Activated CD8-positive, alpha-beta memory T cell treated with anti-CD3 and anti-CD28 coated beads for 36 hours (primary cell): ENCODE data around the gene HENMT1. TPM values are rescaled to one million over a fixed set of nuclear protein-coding genes. Genes with fewer than 3 reads are reported as not detected.

ENCODE experiments used
- CTCF ChIA-PET: fragments of 350-600 bp; sonication (Branson Sonifier 250); formaldehyde crosslinking; loops from one replicate; lab custom pipeline; 2021; ENCODE audit warnings: antibody characterized with exemption; lab: Charles Lee
- POLR2A ChIA-PET: fragments of 350-600 bp; sonication (Branson Sonifier 250); formaldehyde crosslinking; loops from one replicate; lab custom pipeline; 2021; ENCODE audit warnings: antibody characterized with exemption; lab: Charles Lee
- total RNA-seq, 2 experiments: library from RNA; stranded (reverse); gene quantifications; one replicate each; pipeline ENCODE4 v1.2.3, GENCODE V29; 2021

HENMT1 gene
- total RNA-seq: 10 to 100 TPM; 30.6 to 32.4 TPM

DNA sequence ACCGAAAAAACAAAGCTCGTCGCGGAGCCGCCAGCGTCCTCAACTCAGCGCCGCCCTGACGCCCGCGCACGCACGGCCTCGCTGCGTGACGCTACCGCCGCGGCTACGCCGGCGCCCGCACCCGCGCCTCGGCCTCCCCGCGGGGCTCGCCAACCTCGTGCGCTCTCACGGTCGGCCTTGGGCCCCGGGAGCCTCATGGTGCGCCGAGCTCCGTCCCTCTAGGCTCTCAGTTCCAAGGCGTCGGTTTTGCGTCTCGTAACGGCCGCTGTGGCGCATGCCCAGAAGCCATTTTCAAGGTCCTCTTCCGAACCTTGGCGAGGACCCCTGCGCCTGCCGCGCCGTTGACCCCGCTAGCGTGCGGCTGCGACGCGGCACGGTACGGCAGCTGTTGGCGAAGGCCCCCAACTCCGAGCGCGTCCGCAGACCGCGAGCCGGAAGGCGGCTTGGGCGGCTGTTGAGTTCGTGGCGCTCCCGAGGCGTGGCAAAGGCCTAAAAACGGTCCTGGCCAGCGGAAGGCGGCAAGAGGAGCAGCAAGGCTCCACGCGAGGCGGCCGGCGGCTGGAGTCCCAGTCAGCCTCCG, at the start of gene HENMT1:
Gene HENMT1, minus strand, starts transcription at position 64 of the 580 bp plus-strand sequence. CDS start 1,209 bp downstream, outside the sequence.
- ChIA-PET POLR2A (interaction anchor here (0.7 to 4.7 kb wide), 8 partner anchors 15 to 555 kb away, joined by 3 to 74 read pairs (median 4); partner anchors contain the start of genes EEIG2, PRPF38B and STXBP3), CTCF (interaction anchor here (0.7 to 2.8 kb wide), 6 partner anchors 16 to 149 kb away, joined by 3 to 30 read pairs (median 5); partner anchors contain the start of gene PRPF38B)

DNA sequence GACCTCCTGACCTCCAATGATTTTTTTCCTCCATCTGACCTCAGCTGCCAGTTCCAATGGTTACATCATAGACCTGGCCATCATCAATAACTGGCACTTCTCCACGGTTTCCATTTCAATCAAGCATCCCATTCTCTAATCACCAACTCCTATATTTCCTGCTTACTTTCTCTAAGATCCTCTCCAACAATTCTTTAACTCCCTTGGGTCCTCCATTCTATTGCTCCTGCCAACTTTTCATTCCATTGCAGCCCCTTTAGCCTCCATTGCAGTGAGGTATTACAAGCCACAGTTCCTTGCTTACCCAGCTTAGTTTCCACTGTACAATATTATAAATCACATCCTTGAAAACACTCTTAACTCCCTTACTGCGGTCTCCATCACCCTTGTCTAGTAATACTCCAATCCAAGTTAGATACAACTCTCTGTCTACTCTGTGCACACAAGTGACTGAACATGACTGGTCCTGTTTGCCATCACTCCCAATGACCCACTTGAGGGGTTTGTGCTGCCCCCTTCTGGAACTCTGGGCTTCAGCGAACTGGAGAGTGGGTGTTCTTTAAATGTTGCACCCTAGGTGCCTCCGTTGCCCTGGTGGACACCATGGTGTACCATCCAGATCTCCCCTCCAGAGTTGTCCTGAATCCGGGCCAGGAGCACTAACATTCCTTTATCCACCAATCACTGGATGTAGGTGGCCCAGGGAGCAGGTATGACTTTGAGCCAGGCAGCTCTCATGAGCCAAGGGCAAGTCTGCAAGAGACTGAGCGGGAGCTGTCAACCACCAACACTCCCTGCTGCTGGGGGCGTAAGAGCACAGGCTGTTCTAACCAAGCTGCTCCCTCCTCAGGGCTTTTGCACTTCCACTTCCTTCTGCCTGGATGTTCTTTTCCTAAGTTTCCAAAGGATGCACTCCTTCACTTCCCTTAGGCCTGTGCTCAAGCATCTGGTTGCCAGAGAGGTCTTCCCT, 48.1 kb upstream of the HENMT1 start:
- ChIA-PET POLR2A (interaction anchor here (1.9 kb wide), 1 partner anchor 16 kb away, joined by 8 read pairs; no protein-coding TSS in a partner anchor), CTCF (interaction anchor here (1.0 to 1.4 kb wide), 3 partner anchors 19 to 65 kb away, joined by 3 read pairs; no protein-coding TSS in a partner anchor)

DNA sequence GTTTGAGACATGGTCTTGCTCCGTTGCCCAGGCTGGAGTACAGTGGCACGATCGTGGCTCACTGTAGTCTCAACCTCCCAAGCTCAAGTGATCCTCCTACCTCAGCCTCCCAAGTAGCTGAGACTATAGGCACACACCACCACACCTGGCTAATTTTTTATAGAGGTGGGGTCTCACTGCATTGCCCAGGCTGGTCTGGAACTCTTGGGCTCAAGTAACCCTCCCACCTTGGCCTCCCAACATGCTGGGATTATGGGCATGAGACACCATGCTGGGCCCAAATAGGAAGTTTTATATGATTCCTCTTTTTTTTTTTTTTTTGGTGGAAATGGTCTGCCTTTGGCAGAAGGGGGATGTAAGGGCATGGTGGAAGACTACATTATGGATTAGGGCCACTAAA, 45.8 kb upstream of the HENMT1 start:
- ChIA-PET CTCF (no interaction called here), POLR2A (no interaction called here)

DNA sequence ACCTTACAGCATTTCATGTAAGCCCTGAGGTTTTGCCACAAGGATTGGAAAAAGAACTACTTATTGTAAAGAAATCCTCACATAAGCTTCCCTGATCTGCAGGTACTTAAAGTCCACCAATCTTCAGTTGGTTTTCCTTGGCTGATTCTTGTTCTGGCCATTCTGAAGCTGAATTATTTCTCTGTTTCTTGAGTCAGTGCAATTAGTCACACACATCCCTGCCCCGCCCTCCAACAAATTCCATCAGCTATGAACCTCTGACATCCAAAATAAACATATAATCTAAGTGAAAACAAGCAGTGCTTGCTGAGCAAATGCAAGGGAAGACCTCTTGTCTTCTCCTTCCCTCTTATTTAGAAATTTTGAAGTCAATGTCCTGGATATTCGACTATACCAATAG, 43.6 kb upstream of the HENMT1 start:
- CTCF ChIA-PET: interaction anchor here (0.8 to 1.6 kb wide), 2 partner anchors 12 kb away, joined by 3 to 5 read pairs; partner anchors contain the start of gene PRPF38B

DNA sequence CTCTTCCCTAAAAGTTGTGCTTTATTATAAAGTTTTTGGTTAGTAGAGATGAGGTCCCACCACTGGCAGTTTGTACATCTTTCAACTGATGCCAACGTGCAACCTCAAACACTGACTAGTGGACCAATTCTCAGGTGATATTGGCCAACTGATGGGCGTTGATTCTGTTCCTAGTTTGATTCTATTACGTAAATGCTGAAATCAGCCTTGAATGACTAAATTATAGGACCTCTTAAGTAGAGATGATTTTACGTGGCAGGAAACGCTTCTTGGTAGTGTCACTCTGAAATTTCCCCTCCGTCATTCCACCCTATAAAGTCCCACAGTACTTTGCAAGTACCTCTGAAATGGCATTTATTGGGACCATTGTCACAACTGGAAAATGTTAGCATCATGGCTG, 43.0 kb upstream of the HENMT1 start:
- ChIA-PET POLR2A (interaction anchor here (0.6 to 3.7 kb wide), 3 partner anchors 12 to 105 kb away, joined by 5 to 26 read pairs (median 11); partner anchors contain the start of gene PRPF38B), CTCF (interaction anchor here (0.8 to 1.6 kb wide), 2 partner anchors 12 kb away, joined by 3 to 5 read pairs; partner anchors contain the start of gene PRPF38B)

More for the DNA sequence above, 43.6 kb upstream of the HENMT1 start:
- POLR2A ChIA-PET: interaction anchor here (0.6 to 3.7 kb wide), 3 partner anchors 8 to 36 kb away, joined by 3 to 26 read pairs (median 11); partner anchors contain the start of gene PRPF38B

DNA sequence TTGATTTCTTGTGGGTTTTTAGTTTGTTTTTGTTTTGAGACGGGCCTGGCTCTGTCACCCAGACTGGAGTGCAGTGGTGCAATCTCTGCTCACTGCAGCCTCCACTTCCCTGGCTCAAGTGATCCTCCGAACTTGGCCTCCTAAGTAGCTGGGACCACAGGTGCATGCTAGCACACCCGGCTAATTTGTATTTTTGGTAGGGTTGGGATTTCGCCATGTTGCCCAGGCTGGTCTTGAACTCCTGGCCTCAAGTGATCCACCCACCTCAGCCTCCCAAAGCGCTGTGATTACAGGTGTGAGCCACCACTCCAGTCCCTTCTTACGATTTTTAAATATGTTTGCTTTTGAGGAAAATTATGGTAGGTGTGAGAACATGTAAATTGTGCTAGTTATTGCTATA, 41.2 kb upstream of the HENMT1 start:
- POLR2A ChIA-PET: interaction anchor here (3.7 kb wide), 1 partner anchor 10 kb away, joined by 26 read pairs; the partner anchor contains the start of gene PRPF38B
- CTCF ChIA-PET: interaction anchor here (1.2 kb wide), 1 partner anchor 10 kb away, joined by 4 read pairs; the partner anchor contains the start of gene PRPF38B

DNA sequence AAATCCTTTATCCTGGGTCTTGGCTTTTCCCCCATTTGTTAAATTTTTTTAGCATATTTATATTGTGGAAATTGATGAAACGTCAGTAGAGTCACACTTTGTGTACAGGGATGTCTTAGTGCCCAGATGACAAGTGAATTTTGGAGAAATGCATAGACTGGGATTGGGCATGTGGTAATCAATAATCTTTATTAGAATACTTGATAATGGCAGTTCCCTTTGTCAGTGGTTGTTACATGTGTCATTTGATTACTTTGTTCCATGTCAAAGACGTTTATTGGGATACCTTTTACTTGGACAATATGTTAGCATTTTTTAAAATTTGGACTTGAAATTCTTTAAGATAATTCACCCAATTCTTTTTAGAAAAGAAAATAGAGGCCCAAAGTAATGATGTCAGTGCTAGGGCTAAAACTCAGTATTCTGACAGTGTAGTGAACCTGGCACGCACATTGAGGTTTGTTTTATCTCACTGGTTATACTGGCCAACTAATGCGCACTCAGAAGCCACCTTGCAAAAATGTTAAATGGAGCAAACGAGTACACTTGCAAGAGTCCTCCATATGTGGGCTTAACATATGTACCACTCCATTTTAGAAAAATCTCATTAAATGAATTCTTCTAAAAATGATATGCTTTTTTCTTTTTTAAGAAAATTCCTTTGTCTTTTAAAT, 40.4 kb upstream of the HENMT1 start:
- ChIA-PET POLR2A (interaction anchor here (3.7 kb wide), 1 partner anchor 9 kb away, joined by 26 read pairs; the partner anchor contains the start of gene PRPF38B), CTCF (interaction anchor here (1.2 kb wide), 1 partner anchor 9 kb away, joined by 4 read pairs; the partner anchor contains the start of gene PRPF38B)

DNA sequence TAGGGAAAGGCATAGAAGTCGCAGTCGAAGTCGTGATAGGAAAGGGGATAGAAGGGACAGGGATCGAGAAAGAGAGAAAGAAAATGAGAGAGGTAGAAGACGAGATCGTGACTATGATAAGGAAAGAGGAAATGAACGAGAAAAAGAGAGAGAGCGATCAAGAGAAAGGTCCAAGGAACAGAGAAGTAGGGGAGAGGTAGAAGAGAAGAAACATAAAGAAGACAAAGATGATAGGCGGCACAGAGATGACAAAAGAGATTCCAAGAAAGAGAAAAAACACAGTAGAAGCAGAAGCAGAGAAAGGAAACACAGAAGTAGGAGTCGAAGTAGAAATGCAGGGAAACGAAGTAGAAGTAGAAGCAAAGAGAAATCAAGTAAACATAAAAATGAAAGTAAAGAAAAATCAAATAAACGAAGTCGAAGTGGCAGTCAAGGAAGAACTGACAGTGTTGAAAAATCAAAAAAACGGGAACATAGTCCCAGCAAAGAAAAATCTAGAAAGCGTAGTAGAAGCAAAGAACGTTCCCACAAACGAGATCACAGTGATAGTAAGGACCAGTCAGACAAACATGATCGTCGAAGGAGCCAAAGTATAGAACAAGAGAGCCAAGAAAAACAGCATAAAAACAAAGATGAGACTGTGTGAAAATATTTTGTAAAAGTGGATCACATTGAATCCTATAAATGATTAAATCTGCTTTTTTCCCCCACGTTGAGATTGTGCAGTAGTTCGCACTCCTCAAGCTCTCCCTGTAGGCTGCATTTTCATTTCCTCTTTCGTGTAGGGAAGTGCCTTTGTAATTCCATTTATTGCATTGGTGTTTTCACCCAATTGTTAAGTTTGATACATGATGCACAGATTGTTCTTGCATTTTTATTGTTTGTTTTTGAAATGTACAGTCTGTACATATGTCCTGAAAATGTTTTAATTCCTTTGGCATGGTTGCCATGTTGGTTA, 38.8 kb upstream of the HENMT1 start:
- ChIA-PET POLR2A (no interaction called here), CTCF (no interaction called here)

DNA sequence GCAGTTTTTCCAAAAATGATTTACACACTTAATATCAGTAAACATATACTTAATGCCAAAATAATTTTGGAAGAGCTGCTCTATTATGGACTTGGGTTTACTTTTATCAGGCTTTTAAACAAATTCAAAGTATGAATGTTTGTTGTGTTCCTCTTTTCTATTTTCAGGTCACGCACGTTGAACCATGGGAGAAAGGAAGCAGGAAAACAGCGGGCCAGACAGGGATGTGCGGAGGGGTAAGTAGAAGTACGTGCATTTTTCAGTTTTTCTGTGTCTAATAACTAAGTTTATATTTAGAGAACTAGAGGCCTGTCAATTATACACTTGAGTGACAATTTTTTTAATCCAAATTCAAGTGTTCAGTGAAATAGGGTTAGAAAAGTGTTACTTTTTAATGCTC, 34.6 kb upstream of the HENMT1 start:
- CTCF ChIA-PET: interaction anchor here (1.1 kb wide), 1 partner anchor 35 kb away, joined by 3 read pairs; the partner anchor contains the start of gene HENMT1
- POLR2A ChIA-PET: no interaction called here

DNA sequence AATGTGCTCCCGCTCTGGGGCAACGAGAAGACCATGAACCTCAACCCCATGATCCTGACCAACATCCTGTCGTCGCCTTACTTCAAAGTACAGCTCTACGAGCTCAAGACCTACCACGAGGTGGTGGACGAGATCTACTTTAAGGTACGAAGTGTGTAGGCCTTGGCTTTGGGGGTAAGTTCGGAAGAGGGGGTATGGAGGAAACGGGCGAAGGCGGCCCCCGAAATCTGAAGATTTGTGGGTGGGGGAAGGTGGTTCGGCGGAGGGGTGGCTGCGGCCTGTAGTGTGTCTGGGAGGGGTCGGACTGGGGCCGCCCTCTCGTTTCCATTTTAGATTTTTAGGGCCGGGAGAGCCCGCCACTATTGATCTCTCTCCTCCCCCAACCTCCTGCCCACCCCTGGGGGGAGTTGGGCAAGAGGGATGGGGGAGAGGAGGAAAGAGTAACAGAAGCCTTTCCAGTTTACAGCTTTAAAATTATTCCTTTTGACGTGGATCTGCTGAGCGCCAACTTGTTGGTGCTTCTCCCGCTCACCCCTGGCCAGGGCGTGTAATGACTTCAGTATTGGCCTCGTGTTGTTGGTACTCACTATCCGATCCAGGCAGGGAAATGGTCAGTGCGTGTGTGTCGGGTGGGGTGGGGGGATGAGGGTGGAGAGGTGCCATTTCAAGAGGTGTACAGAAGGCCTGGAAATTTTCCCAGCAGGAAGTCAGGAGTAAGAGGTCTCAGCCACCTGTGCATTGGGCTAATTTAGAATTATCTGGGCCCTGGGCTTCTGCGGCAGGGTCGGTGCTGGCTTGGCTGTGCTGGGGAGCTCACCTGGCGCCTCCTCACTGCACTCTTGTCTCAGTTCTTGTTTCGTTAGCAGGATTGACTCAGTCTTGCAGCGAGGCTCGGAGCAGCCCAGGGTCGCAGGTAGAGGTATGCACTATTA, 32.1 kb upstream of the HENMT1 start:
- ChIA-PET CTCF (interaction anchor here (0.6 to 2.8 kb wide), 8 partner anchors 9 to 132 kb away, joined by 3 to 18 read pairs (median 4); partner anchors contain the start of genes HENMT1 and STXBP3), POLR2A (interaction anchor here (0.6 to 3.8 kb wide), 11 partner anchors 10 to 493 kb away, joined by 3 to 74 read pairs (median 8); partner anchors contain the start of genes EEIG2, HENMT1 and SLC25A24)

DNA sequence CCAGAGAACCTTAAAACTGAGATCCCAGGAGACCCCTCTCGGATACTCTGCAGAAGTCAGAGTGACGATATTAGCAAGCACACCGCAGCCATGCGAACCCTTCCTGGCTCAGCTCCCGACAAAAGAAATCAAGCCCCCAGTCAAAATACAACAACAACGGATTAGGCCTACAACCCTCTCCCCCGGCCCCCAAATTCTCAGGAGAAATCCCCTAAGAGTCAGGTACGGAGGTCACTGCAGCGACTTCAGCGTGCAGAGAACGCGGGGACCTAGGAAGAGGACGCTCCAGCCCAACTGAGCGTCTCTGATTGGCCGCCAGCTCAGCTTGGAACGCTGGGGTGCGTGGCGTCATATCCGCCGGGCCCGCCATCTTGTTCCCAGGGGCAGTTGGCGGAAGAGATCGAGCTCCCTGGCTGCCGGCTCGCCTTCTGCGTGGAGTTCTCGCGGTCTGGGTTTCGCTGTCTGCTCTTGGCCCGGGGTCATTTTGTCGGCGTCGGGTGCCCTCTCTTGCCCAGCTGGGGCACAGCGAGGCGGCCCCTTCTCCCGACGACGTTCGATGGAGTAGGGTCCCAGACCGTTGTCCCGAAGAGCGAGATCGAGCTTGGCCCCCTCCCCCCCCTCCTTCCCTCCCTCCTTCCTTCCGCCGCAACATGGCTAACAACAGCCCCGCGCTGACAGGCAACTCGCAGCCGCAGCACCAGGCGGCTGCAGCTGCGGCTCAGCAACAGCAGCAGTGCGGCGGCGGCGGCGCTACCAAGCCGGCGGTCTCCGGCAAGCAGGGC, 31.2 kb upstream of the HENMT1 start, which contains the start of gene PRPF38B:
Gene PRPF38B, plus strand, starts transcription at position 369 of the 782 bp plus-strand sequence. Its CDS starts 282 bp downstream, at position 651.
- POLR2A ChIA-PET: interaction anchor here (0.5 to 3.8 kb wide), 11 partner anchors 11 to 492 kb away, joined by 3 to 74 read pairs (median 8); partner anchors contain the start of genes EEIG2, HENMT1 and SLC25A24
- CTCF ChIA-PET: interaction anchor here (0.8 to 2.8 kb wide), 8 partner anchors 10 to 131 kb away, joined by 3 to 18 read pairs (median 4); partner anchors contain the start of genes HENMT1 and STXBP3

DNA sequence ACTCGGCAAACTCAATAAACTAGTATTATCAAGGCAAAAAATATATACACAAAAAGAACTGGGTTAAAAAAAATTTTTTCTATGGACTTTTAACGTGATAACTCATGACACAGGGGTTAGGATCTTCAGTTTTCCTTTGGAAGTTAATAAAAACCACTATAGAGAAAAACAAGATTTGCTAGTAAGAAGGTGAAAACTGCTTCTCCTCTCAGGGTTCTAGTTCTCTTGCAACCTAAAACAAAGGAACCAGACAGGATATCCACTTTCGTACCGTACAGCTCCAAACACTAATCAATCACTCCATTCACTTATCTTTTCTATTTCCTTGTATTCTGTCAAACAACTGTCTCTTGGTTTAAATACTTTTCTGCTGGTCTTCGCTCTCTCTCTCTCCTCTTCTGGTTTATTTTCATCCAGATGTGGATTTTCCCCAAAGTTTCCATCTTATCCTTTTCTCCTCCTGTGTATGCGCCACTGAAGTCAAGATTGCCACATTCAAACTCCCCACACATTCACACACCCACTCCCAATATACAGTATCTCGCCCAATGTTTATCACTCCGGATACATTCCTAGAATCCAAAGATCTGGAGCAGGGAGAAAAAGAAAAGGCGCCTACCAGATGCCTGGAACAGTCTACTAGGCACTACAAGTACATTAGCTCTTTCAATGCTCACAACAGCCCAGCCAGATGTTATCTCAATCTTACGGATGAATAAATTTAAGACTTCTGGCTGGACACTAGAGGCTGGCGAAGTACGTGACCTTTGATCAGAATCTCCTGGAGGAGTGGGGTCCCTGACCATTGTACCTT, 30.4 kb upstream of the HENMT1 start:
- ChIA-PET POLR2A (interaction anchor here (0.5 to 3.8 kb wide), 8 partner anchors 12 to 491 kb away, joined by 3 to 74 read pairs (median 8); partner anchors contain the start of genes HENMT1 and SLC25A24), CTCF (interaction anchor here (0.9 to 2.8 kb wide), 6 partner anchors 11 to 130 kb away, joined by 3 to 18 read pairs (median 4); partner anchors contain the start of gene HENMT1)

DNA sequence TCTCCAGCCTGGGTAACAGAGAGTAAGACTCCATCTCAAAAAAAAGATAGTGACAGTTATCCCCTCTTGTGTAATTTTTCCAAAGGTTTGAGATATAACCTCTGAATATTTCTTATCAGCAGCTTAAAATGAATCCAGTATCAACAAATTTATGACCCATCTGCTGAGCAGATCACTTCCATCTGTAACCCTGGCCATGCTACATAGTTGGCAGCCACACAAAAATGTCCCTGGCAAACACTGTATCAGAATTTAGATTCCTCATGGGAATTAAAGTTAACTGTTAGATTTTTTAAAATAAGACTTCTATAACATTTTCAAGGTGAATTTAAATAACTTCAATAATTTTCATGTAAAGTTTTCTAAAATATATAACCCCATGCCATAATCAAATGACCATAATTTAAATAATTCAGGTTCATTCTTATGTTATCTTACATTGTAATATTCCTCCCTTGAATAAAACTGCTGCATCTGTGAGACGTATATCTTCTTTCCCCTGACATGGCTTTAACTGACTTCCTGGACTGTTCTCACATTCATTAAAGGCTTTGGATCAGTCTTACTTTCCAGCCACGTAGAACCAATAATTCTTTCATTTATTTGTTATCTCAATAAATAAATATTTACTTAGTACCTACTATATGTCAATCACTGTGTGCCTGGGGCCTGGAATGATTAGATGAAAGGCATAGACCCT, 25.9 kb upstream of the HENMT1 start:
- POLR2A ChIA-PET: no interaction called here
- CTCF ChIA-PET: no interaction called here
